Measurements from ENCODE around the gene PROM1.

Gene PROM1

DNA sequence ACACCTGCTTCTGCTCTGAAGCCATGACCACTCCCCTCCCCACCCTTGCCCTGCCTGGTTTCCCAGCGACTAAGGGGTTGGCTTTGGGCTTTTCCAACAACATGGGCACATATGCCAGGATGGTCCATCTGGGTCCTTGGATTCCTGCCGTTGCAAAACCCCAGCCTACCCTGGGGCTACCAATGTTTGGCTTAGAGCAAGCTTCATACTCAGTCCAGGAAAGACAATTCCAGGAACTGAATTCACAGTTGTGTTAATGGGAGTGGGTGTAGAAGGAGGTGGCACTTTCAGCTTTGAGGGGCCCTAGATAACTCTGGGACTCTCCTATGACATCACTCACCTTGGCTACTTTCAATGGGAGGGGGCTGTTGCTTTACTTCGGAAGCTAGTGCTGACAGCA, 154.3 kb downstream of the PROM1 start:
- Histone ChIP-seq H3K36me3 (ENCODE audit: insufficient read depth, low read length) (no peaks in the 10 kb centered on the region), H3K9me2 (replicated peaks; ENCODE audit: low read depth, low read length) (no peaks in the 10 kb centered on the region), H3K79me2 (ENCODE audit: insufficient read depth, low read length) (no peaks in the 10 kb centered on the region), H3K4me1 (ENCODE audit: insufficient read depth, low read length, poor library complexity, severe bottlenecking) (no peaks in the 10 kb centered on the region), H3K27me3 (ENCODE audit: insufficient read depth, low read length, poor library complexity, severe bottlenecking) (no peaks in the 10 kb centered on the region), H3K4me2 (ENCODE audit: low read depth, low read length, poor library complexity, severe bottlenecking) (no peak overlapping the region), H2AFZ (ENCODE audit: low read length) (no peak overlapping the region), H3K9ac (ENCODE audit: low read depth, low read length, poor library complexity, severe bottlenecking) (no peak overlapping the region), H3K9me3 (ENCODE audit: insufficient read depth, low read depth, low read length) (no peaks in the 10 kb centered on the region), H4K20me1 (ENCODE audit: insufficient read depth, low read length, poor library complexity, severe bottlenecking) (no peaks in the 10 kb centered on the region), H3F3A (ENCODE audit: low read depth) (no peaks in the 10 kb centered on the region), H3K4me3 (ENCODE audit: low read length, poor library complexity, severe bottlenecking) (no peak overlapping the region)
- no peak for TF ChIP-seq EZH2phosphoT487 (IDR thresholded peaks at IDR 0.05; ENCODE audit: borderline replicate concordance)
- TF ChIP-seq, protein P1, sequence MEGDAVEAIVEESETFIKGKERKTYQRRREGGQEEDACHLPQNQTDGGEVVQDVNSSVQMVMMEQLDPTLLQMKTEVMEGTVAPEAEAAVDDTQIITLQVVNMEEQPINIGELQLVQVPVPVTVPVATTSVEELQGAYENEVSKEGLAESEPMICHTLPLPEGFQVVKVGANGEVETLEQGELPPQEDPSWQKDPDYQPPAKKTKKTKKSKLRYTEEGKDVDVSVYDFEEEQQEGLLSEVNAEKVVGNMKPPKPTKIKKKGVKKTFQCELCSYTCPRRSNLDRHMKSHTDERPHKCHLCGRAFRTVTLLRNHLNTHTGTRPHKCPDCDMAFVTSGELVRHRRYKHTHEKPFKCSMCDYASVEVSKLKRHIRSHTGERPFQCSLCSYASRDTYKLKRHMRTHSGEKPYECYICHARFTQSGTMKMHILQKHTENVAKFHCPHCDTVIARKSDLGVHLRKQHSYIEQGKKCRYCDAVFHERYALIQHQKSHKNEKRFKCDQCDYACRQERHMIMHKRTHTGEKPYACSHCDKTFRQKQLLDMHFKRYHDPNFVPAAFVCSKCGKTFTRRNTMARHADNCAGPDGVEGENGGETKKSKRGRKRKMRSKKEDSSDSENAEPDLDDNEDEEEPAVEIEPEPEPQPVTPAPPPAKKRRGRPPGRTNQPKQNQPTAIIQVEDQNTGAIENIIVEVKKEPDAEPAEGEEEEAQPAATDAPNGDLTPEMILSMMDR (conservative IDR thresholded peaks at IDR 0.05; ENCODE audit: low read length): no peak

DNA sequence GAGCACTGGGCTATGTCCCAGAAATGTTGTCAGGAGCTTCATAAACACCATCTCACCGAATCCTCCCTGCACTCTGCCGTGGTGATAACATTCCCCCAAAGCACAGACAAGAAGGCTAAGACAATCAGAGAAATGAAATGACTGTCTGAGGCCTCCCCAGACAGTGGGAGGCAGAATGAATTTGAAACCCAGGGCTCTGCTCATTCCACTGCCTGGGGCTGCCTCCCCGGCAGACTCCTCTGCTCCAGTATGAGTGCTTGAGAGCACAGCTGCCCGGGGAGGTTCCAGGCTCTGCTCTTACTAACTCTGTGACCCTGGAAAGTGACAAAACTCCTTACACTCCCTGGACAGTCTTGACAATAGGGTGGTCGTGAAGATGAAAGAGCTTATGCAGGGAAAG, 154.9 kb downstream of the PROM1 start:
- no peaks in the 10 kb centered on the region for H3K27me3 ChIP-seq (ENCODE audit: insufficient read depth, low read length, poor library complexity, severe bottlenecking)
- H3K9ac ChIP-seq (ENCODE audit: low read depth, low read length, poor library complexity, severe bottlenecking): no peak overlapping the region
- no peaks in the 10 kb centered on the region for H3K9me2 ChIP-seq (replicated peaks; ENCODE audit: low read depth, low read length)
- no peak overlapping the region for H3K4me3 ChIP-seq (ENCODE audit: low read length, poor library complexity, severe bottlenecking)
- H3K4me2 ChIP-seq (ENCODE audit: low read depth, low read length, poor library complexity, severe bottlenecking): no peak overlapping the region
- H3F3A ChIP-seq (ENCODE audit: low read depth): no peaks in the 10 kb centered on the region
- H4K20me1 ChIP-seq (ENCODE audit: insufficient read depth, low read length, poor library complexity, severe bottlenecking): no peaks in the 10 kb centered on the region
- H3K79me2 ChIP-seq (ENCODE audit: insufficient read depth, low read length): no peaks in the 10 kb centered on the region
- no peak overlapping the region for H2AFZ ChIP-seq (ENCODE audit: low read length)
- no peaks in the 10 kb centered on the region for H3K9me3 ChIP-seq (ENCODE audit: insufficient read depth, low read depth, low read length)
- H3K36me3 ChIP-seq (ENCODE audit: insufficient read depth, low read length): no peaks in the 10 kb centered on the region
- no peak for TF ChIP-seq EZH2phosphoT487 (IDR thresholded peaks at IDR 0.05; ENCODE audit: borderline replicate concordance)
- TF ChIP-seq, protein P1 (conservative IDR thresholded peaks at IDR 0.05; ENCODE audit: low read length): no peak
- no peaks in the 10 kb centered on the region for H3K4me1 ChIP-seq (ENCODE audit: insufficient read depth, low read length, poor library complexity, severe bottlenecking)

DNA sequence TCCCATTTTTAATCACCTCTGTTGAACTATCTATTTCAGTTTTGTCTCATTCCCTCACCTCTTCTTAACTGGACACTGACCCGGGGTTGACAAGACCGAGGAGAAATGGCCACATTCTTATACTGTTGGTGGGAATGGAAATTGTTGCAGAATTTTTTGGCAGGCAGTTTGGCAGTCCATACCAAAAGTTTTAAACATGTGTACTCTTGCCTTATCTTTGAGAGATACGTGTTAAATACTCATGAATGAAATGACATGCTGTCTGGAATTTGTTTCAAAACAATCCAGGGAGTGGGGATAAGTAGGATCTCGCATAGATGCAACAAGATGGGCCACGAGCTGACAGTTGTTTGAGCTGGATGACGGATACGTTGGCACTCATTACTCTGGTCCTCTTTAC, 157.3 kb downstream of the PROM1 start:
- Histone ChIP-seq H2AFZ (ENCODE audit: low read length) (no peak overlapping the region), H3K27me3 (ENCODE audit: insufficient read depth, low read length, poor library complexity, severe bottlenecking) (no peaks in the 10 kb centered on the region), H3K9me2 (replicated peaks; ENCODE audit: low read depth, low read length) (no peaks in the 10 kb centered on the region), H3K4me2 (ENCODE audit: low read depth, low read length, poor library complexity, severe bottlenecking) (no peak overlapping the region), H3K4me3 (ENCODE audit: low read length, poor library complexity, severe bottlenecking) (no peak overlapping the region), H3K4me1 (ENCODE audit: insufficient read depth, low read length, poor library complexity, severe bottlenecking) (no peaks in the 10 kb centered on the region), H3K79me2 (ENCODE audit: insufficient read depth, low read length) (no peaks in the 10 kb centered on the region), H3K36me3 (ENCODE audit: insufficient read depth, low read length) (no peaks in the 10 kb centered on the region), H3F3A (ENCODE audit: low read depth) (no peaks in the 10 kb centered on the region), H3K9ac (ENCODE audit: low read depth, low read length, poor library complexity, severe bottlenecking) (no peak overlapping the region), H4K20me1 (ENCODE audit: insufficient read depth, low read length, poor library complexity, severe bottlenecking) (no peaks in the 10 kb centered on the region), H3K9me3 (ENCODE audit: insufficient read depth, low read depth, low read length) (no peaks in the 10 kb centered on the region)
- TF ChIP-seq EZH2phosphoT487 (IDR thresholded peaks at IDR 0.05; ENCODE audit: borderline replicate concordance): no peak
- TF ChIP-seq, protein P1 (conservative IDR thresholded peaks at IDR 0.05; ENCODE audit: low read length): no peak
